ENCODE data around the gene MAOA.
A peak's percentile ranks its signal among the peaks of the same experiment; 100 is the strongest.
"Not testable (repeated sequence)": the region's sequence is repeated elsewhere in the genome, so short reads cannot be mapped to it uniquely, and the experiment has no call there.

Gene MAOA

GRCh38 chrX:43656005-43656494 lies at the start of gene MAOA:
MAOA (plus strand) TSS chrX:43656299; CDS start chrX:43656342, 43 bp downstream.
- DNase-seq (ENCODE audit: low read depth in 4 of 4, low spot score in 1 of 4): peak in 1 of 4 experiments; percentile 4

GRCh38 chrX:43612400-43612799 lies 43.7 kb upstream of the MAOA start:
- DNase-seq (ENCODE audit: low read depth in 4 of 4, low spot score in 1 of 4): no peak

GRCh38 chrX:43615660-43616059 lies 40.4 kb upstream of the MAOA start:
- DNase-seq (ENCODE audit: low read depth in 4 of 4, low spot score in 1 of 4): no peak

- no peak for DNase-seq (ENCODE audit: low read depth in 4 of 4, low spot score in 1 of 4)
Observed at GRCh38 chrX:43618366-43619205, 37.5 kb upstream of the MAOA start.

- not testable (repeated sequence) for DNase-seq (ENCODE audit: low read depth in 4 of 4, low spot score in 1 of 4)
Observed at GRCh38 chrX:43619861-43620260, 36.2 kb upstream of the MAOA start.

GRCh38 chrX:43627147-43627546 lies 29.0 kb upstream of the MAOA start:
- DNase-seq (ENCODE audit: low read depth in 4 of 4, low spot score in 1 of 4): no peak

- DNase-seq (ENCODE audit: low read depth in 4 of 4, low spot score in 1 of 4): no peak
Observed at GRCh38 chrX:43627669-43628068, 28.4 kb upstream of the MAOA start.

- no peak for DNase-seq (ENCODE audit: low read depth in 4 of 4, low spot score in 1 of 4)
Observed at GRCh38 chrX:43629229-43629628, 26.9 kb upstream of the MAOA start.

- DNase-seq (ENCODE audit: low read depth in 4 of 4, low spot score in 1 of 4): no peak
Observed at GRCh38 chrX:43631841-43632240, 24.3 kb upstream of the MAOA start.

- DNase-seq (ENCODE audit: low read depth in 4 of 4, low spot score in 1 of 4): no peak
Observed at GRCh38 chrX:43633081-43633480, 23.0 kb upstream of the MAOA start.

- no peak for DNase-seq (ENCODE audit: low read depth in 4 of 4, low spot score in 1 of 4)
Observed at GRCh38 chrX:43633757-43634156, 22.3 kb upstream of the MAOA start.

- DNase-seq (ENCODE audit: low read depth in 4 of 4, low spot score in 1 of 4): no peak
Observed at GRCh38 chrX:43640482-43640881, 15.6 kb upstream of the MAOA start.

GRCh38 chrX:43641691-43642090 lies 14.4 kb upstream of the MAOA start:
- no peak for DNase-seq (ENCODE audit: low read depth in 4 of 4, low spot score in 1 of 4)

GRCh38 chrX:43643201-43643600 lies 12.9 kb upstream of the MAOA start:
- no peak for DNase-seq (ENCODE audit: low read depth in 4 of 4, low spot score in 1 of 4)

- DNase-seq (ENCODE audit: low read depth in 4 of 4, low spot score in 1 of 4): no peak
Observed at GRCh38 chrX:43643662-43644061, 12.4 kb upstream of the MAOA start.

GRCh38 chrX:43644124-43644701 lies 11.9 kb upstream of the MAOA start:
- no peak for DNase-seq (ENCODE audit: low read depth in 4 of 4, low spot score in 1 of 4)

- DNase-seq (ENCODE audit: low read depth in 4 of 4, low spot score in 1 of 4): no peak
Observed at GRCh38 chrX:43646800-43647199, 9.3 kb upstream of the MAOA start.

GRCh38 chrX:43654431-43655150 lies 1.5 kb upstream of the MAOA start:
- DNase-seq (ENCODE audit: low read depth in 4 of 4, low spot score in 1 of 4): peak; percentile 49 to 73 (median 62)

- DNase-seq (ENCODE audit: low read depth in 4 of 4, low spot score in 1 of 4): peak in 1 of 4 experiments; percentile 0
Observed at GRCh38 chrX:43655151-43656004, 721 bp upstream of the MAOA start.

GRCh38 chrX:43657671-43658070 lies 1.6 kb downstream of the MAOA start:
- DNase-seq (ENCODE audit: low read depth in 4 of 4, low spot score in 1 of 4): no peak
